Fibroblast of lung (primary cell): Measurements from ENCODE around the gene ART1. TPM values are rescaled to one million over a fixed set of nuclear protein-coding genes. Genes with fewer than 3 reads are reported as not detected.

Source experiments
- DNase-seq, 2 donors: peaks; one replicate each; pipeline versions ENCODE4 v3.0.0 to v3.0.0-alpha.2; 2010; ENCODE audit warnings: low read depth in 2 of 2
- H2AFZ ChIP-seq: 2 replicates; pipeline ENCODE4 v1.5.1; 2012; ENCODE audit warnings: low read length, control low read depth, inconsistent platforms
- H3K27ac ChIP-seq: 2 replicates; pipeline ENCODE4 v1.5.1; 2011; ENCODE audit warnings: low read length, control low read depth; ENCODE audit not compliant: insufficient read depth
- H3K27me3 ChIP-seq: 2 replicates; pipeline ENCODE4 v1.5.1; 2011; ENCODE audit warnings: mild to moderate bottlenecking, low read length; ENCODE audit not compliant: control insufficient read depth, insufficient read depth
- H3K36me3 ChIP-seq: 2 replicates; pipeline ENCODE4 v1.5.1; 2011; ENCODE audit warnings: low read length; ENCODE audit not compliant: control insufficient read depth, insufficient read depth
- H3K4me1 ChIP-seq: 2 replicates; pipeline ENCODE4 v1.5.1; 2011; ENCODE audit warnings: low read length; ENCODE audit not compliant: control insufficient read depth, insufficient read depth; ENCODE audit errors: extremely low read depth
- H3K4me2 ChIP-seq: 2 replicates; pipeline ENCODE4 v1.5.1; 2011; ENCODE audit warnings: low read length, control low read depth; ENCODE audit not compliant: insufficient read depth; ENCODE audit errors: extremely low read depth
- H3K4me3 ChIP-seq, 4 experiments: fragments of 200-600 bp in 1 of 4; sonication (generic) in 1 of 4; replicated peaks in 1 of 4; 2 replicates each; pipeline ENCODE4 v1.5.1; 2011 to 2016; ENCODE audit warnings: low read length in 4 of 4, low read depth in 3 of 4, mild to moderate bottlenecking in 3 of 4, control low read depth in 2 of 4, inconsistent platforms in 1 of 4, mixed read lengths in 1 of 4; ENCODE audit not compliant: insufficient read depth in 1 of 4; ENCODE audit errors: control extremely low read depth in 1 of 4
- H3K79me2 ChIP-seq: 2 replicates; pipeline ENCODE4 v1.5.1; 2012; ENCODE audit warnings: mild to moderate bottlenecking, low read length, inconsistent platforms; ENCODE audit not compliant: control insufficient read depth, insufficient read depth
- H3K9ac ChIP-seq: 2 replicates; pipeline ENCODE4 v1.5.1; 2011; ENCODE audit warnings: mild to moderate bottlenecking, low read length, control low read depth; ENCODE audit not compliant: insufficient read depth
- H3K9me3 ChIP-seq: 2 replicates; pipeline ENCODE4 v1.5.1; 2012; ENCODE audit warnings: low read depth, low read length; ENCODE audit not compliant: control insufficient read depth, insufficient read depth
- H4K20me1 ChIP-seq: 2 replicates; pipeline ENCODE4 v1.5.1; 2011; ENCODE audit warnings: low read length; ENCODE audit not compliant: control insufficient read depth, insufficient read depth; ENCODE audit errors: extremely low read depth
- CTCF ChIP-seq, 2 donors: IDR thresholded peaks in 1 of 2; conservative IDR thresholded peaks in 1 of 2; 1 replicate in 1 of 2; 2 replicates in 1 of 2; pipeline ENCODE4 v1.5.1; 2011 to 2012; ENCODE audit warnings: low read length in 2 of 2, control low read depth in 1 of 2, inconsistent platforms in 1 of 2, low read depth in 1 of 2, mild to moderate bottlenecking in 1 of 2
- EZH2 ChIP-seq: IDR thresholded peaks from 2 replicates; pipeline ENCODE4 v1.5.1; 2012; ENCODE audit warnings: low read length, control low read depth, mild to moderate bottlenecking; ENCODE audit errors: missing control alignments
- polyA plus RNA-seq, 2 donors: library from polyadenylated mRNA; depleted of rRNA in 1 of 2; stranded (reverse) in 1 of 2; unstranded in 1 of 2; fragments of >200 nt; gene quantifications; 2 replicates each; pipeline ENCODE4 v1.2.1, GENCODE V29; 2011 to 2012; ENCODE audit warnings: missing spikeins in 1 of 2
- total RNA-seq: library from RNA; depleted of rRNA; stranded (reverse); fragments of >200 nt; gene quantifications from 2 replicates; pipeline ENCODE4 v1.2.1, GENCODE V29; 2014

The ART1 gene
- total and polyA plus RNA-seq, 2 donors (not counting 1 experiment from before 2014, with no cell fraction given), result not detected

- Histone ChIP-seq H3K27me3 (no peaks in the 10 kb centered on the region), H2AFZ (no peak overlapping the region), H3K4me3 (no peak overlapping the region), H3K36me3 (no peaks in the 10 kb centered on the region), H3K4me2 (no peak overlapping the region), H3K4me1 (no peaks in the 10 kb centered on the region), H3K9me3 (no peaks in the 10 kb centered on the region), H3K27ac (no peak overlapping the region), H3K79me2 (no peaks in the 10 kb centered on the region), H4K20me1 (no peaks in the 10 kb centered on the region), H3K9ac (no peak overlapping the region)
- TF ChIP-seq CTCF (conservative IDR thresholded peaks at IDR 0.05 in 1 of 2, IDR thresholded peaks at IDR 0.05 in 1 of 2; ENCODE audit: low read depth in 1 of 2, low read length in 2 of 2) (no peak), EZH2 (no peak)
- DNase-seq, result no peak
Observed at GRCh38 chr11:3631331-3631730, 13.6 kb upstream of the ART1 start.

- Histone ChIP-seq H3K9ac (no peak overlapping the region), H3K27ac (no peak overlapping the region), H4K20me1 (no peaks in the 10 kb centered on the region), H3K4me3 (no peak overlapping the region), H3K4me1 (no peaks in the 10 kb centered on the region), H3K79me2 (no peaks in the 10 kb centered on the region), H3K9me3 (no peaks in the 10 kb centered on the region), H3K4me2 (no peak overlapping the region), H3K36me3 (no peaks in the 10 kb centered on the region), H3K27me3 (no peaks in the 10 kb centered on the region), H2AFZ (no peak overlapping the region)
- TF ChIP-seq EZH2 (no peak), CTCF (conservative IDR thresholded peaks at IDR 0.05 in 1 of 2, IDR thresholded peaks at IDR 0.05 in 1 of 2; ENCODE audit: low read depth in 1 of 2, low read length in 2 of 2) (no peak)
- DNase-seq, result no peak
Observed at GRCh38 chr11:3632070-3632660, 12.8 kb upstream of the ART1 start.

- no peak overlapping the region for H3K4me2 ChIP-seq
Observed at GRCh38 chr11:3635641-3636375, 9.1 kb upstream of the ART1 start.

More at GRCh38 chr11:3635641-3636375, 9.1 kb upstream of the ART1 start:
- H3K27me3 ChIP-seq, result no peaks in the 10 kb centered on the region
- no peaks in the 10 kb centered on the region for H3K9me3 ChIP-seq
- no peaks in the 10 kb centered on the region for H4K20me1 ChIP-seq
- TF ChIP-seq CTCF (conservative IDR thresholded peaks at IDR 0.05 in 1 of 2, IDR thresholded peaks at IDR 0.05 in 1 of 2; ENCODE audit: low read depth in 1 of 2, low read length in 2 of 2), result no peak
- TF ChIP-seq EZH2, result no peak
- no peak overlapping the region for H3K4me3 ChIP-seq
- no peak overlapping the region for H3K9ac ChIP-seq
- no peak overlapping the region for H2AFZ ChIP-seq
- H3K27ac ChIP-seq, result no peak overlapping the region
- no peaks in the 10 kb centered on the region for H3K79me2 ChIP-seq
- no peaks in the 10 kb centered on the region for H3K4me1 ChIP-seq
- no peaks in the 10 kb centered on the region for H3K36me3 ChIP-seq
- no peak for DNase-seq
